GM19468 (cell line): ENCODE data around the gene CYTH1.

Experiments used
- ATAC-seq: cut with Tn5 transposase; IDR thresholded peaks from one replicate; pipeline ENCODE4 v1.9.1; 2021; ENCODE audit warnings: mild to moderate bottlenecking, moderate library complexity, moderate number of reproducible peaks; ENCODE audit not compliant: unreplicated experiment; ENCODE audit errors: extremely low read depth

The CYTH1 gene

GRCh38 chr17:78641243-78641642 lies 140.8 kb downstream of the CYTH1 start:
- no peak for ATAC-seq

GRCh38 chr17:78640700-78641099 lies 141.4 kb downstream of the CYTH1 start:
- ATAC-seq, result no peak

GRCh38 chr17:78637643-78638420 lies 144.2 kb downstream of the CYTH1 start:
- no peak for ATAC-seq

- ATAC-seq, result no peak
These were observed 144.9 kb downstream of the CYTH1 start for GRCh38 chr17:78637146-78637545.

- no peak for ATAC-seq
These were observed 147.9 kb downstream of the CYTH1 start for GRCh38 chr17:78634154-78634553.

GRCh38 chr17:78629436-78629995 lies 152.6 kb downstream of the CYTH1 start:
- ATAC-seq, result no peak

GRCh38 chr17:78628547-78629435 lies 153.3 kb downstream of the CYTH1 start:
- ATAC-seq, result no peak

- ATAC-seq, result no peak
These were observed 157.5 kb downstream of the CYTH1 start for GRCh38 chr17:78624324-78625151.
